ENCODE data around the gene ZNF668. TPM values are rescaled to one million over a fixed set of nuclear protein-coding genes. Genes with fewer than 3 reads are reported as not detected.

Gene ZNF668
- total RNA-seq, 4 donors from 2014 or later: 7.9 to 17.9 (median 10.2) TPM

DNA sequence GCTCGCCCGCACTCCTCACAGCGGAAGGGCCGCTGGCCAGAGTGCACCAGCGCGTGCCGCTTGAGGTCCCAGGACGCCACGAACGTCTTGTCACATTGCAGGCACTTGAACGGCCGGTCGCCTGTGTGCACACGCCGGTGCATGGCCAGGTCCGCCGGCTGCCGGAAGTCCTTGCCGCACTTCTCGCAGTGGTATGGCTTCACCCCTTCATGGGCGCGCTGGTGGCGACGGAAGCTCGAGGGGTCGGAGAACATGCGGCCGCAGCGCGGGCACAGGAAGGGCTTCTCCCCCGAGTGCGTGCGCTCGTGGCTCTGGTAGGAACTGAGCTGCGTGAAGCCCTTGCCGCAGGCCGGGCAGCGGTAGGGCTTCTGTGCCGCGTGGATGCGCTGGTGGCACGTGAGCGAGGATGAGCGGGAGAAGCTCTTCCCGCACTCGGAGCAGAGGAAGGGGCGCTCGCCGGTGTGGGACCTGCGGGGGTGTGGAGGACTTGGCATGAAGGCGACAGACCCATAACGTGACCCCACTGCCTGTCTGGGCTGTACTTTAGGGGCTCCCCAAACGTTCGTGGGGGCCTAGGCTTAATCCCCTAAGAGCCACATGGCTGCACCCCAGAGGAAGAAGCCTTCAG, 12.1 kb downstream of the ZNF668 start:
- in situ Hi-C loops (cut with MboI; ENCODE audit: low pct_ligation_motif_present in 1 of 4, low pct_unique_long_range_greater_than_20kb in 1 of 4, low sequenced_read_pairs in 3 of 4) (no loop called here), intact Hi-C loops (cut with DNase I; ENCODE audit: low total_unique reads) (no loop called here)
- no peak for DNase-seq
- Histone ChIP-seq H3K36me3 (peaks cover 0 to 15% (median 6%) of the 10 kb centered on the region in 4 donors), H3K4me1 (peaks cover 0 to 11% (median 4%) of the 10 kb centered on the region in 4 donors), H3K27me3 (no peaks in the 10 kb centered on the region), H3K4me3 (no peak overlapping the region), H3K27ac (no peak overlapping the region), H3K9me3 (no peaks in the 10 kb centered on the region)
- TF ChIP-seq POLR2A (IDR thresholded peaks at IDR 0.05) (no peak), EP300 (IDR thresholded peaks at IDR 0.05; ENCODE audit: low read depth) (no peak), POLR2AphosphoS5 (IDR thresholded peaks at IDR 0.05) (no peak)
- TF ChIP-seq, protein P1, sequence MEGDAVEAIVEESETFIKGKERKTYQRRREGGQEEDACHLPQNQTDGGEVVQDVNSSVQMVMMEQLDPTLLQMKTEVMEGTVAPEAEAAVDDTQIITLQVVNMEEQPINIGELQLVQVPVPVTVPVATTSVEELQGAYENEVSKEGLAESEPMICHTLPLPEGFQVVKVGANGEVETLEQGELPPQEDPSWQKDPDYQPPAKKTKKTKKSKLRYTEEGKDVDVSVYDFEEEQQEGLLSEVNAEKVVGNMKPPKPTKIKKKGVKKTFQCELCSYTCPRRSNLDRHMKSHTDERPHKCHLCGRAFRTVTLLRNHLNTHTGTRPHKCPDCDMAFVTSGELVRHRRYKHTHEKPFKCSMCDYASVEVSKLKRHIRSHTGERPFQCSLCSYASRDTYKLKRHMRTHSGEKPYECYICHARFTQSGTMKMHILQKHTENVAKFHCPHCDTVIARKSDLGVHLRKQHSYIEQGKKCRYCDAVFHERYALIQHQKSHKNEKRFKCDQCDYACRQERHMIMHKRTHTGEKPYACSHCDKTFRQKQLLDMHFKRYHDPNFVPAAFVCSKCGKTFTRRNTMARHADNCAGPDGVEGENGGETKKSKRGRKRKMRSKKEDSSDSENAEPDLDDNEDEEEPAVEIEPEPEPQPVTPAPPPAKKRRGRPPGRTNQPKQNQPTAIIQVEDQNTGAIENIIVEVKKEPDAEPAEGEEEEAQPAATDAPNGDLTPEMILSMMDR (IDR thresholded peaks at IDR 0.05): no peak
- WGBS, 2 donors (ENCODE audit: low coverage in 1 of 2): 96% methylated on average over 45 of the region's 54 CpGs; no CpG with 5 or more reads in 1 of the 2 donors

GRCh38 chr16:31061126-31061812, 12.8 kb downstream of the ZNF668 start:
- no peak for TF ChIP-seq EP300 (IDR thresholded peaks at IDR 0.05; ENCODE audit: low read depth)
- in situ Hi-C loops (cut with MboI; ENCODE audit: low pct_ligation_motif_present in 1 of 4, low pct_unique_long_range_greater_than_20kb in 1 of 4, low sequenced_read_pairs in 3 of 4): no loop called here

DNA sequence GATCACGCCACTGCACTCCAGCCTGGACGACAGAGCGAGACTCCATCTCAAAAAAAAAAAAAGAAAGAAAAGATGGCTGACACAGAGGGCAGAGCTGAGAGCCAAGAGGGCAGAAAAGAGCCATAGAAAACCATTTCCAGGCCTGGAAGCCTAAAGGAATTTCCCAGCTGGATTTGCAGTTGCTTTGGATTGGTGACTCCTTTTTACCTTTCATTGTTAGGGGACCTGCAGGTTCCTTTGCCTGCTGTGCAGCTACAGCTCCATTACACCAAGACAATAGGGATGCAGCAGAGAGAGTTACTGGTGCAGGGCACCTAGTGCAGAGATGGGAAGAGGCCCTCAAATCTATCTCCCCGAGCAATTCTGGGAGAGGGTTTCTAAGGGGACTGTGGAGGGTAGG, 18.4 kb downstream of the ZNF668 start:
- Histone ChIP-seq H3K9me3 (no peaks in the 10 kb centered on the region), H3K4me1 (peaks cover 0 to 4% (median 1%) of the 10 kb centered on the region in 4 donors), H3K27me3 (no peaks in the 10 kb centered on the region), H3K36me3 (peaks cover 0 to 3% (median 0%) of the 10 kb centered on the region in 4 donors), H3K4me3 (no peak overlapping the region), H3K27ac (no peak overlapping the region)
- intact Hi-C loops (cut with DNase I; ENCODE audit: low total_unique reads): no loop called here
- WGBS, 2 donors (ENCODE audit: low coverage in 1 of 2): 84 to 94% methylated on average over 3 to 4 of the region's 4 CpGs
- in situ Hi-C loops (cut with MboI; ENCODE audit: low pct_ligation_motif_present in 1 of 4, low pct_unique_long_range_greater_than_20kb in 1 of 4, low sequenced_read_pairs in 3 of 4): no loop called here
- DNase-seq: no peak
- TF ChIP-seq EP300 (IDR thresholded peaks at IDR 0.05; ENCODE audit: low read depth): no peak
- no peak for TF ChIP-seq POLR2A (IDR thresholded peaks at IDR 0.05)
- no peak for TF ChIP-seq POLR2AphosphoS5 (IDR thresholded peaks at IDR 0.05)
- TF ChIP-seq, protein P1 (IDR thresholded peaks at IDR 0.05): no peak

More at GRCh38 chr16:31061126-31061812, 12.8 kb downstream of the ZNF668 start:
- Histone ChIP-seq H3K4me3 (no peak overlapping the region), H3K4me1 (peaks cover 0 to 11% (median 4%) of the 10 kb centered on the region in 4 donors), H3K27me3 (no peaks in the 10 kb centered on the region), H3K36me3 (peaks cover 0 to 15% (median 6%) of the 10 kb centered on the region in 4 donors), H3K9me3 (no peaks in the 10 kb centered on the region), H3K27ac (no peak overlapping the region)
- WGBS, 2 donors (ENCODE audit: low coverage in 1 of 2): 93 to 100% methylated on average over 4 to 36 of the region's 42 CpGs
- intact Hi-C loops (cut with DNase I; ENCODE audit: low total_unique reads): no loop called here
- no peak for DNase-seq

DNA sequence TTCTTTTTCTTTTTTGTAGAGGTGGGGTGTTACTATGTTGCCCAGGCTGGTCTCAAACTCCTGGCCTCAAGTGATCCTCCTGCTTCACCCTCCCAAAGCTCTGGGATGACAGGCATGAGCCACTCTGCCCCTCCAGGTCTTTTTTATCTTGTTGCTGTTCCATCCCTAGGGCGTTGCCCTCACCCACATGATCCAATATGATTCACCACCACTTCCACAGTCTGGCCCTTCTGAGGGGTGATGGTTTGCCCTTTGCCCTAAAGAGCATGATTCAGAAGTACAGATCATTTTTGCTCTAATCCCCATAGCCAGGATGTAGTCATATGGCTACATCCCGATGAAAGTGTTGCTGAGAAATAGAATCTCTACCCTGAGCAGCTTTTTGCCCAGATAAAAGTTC, 21.9 kb downstream of the ZNF668 start:
- H3K4me3 ChIP-seq: no peak overlapping the region
- DNase-seq: peak; percentile 36
- H3K9me3 ChIP-seq: no peaks in the 10 kb centered on the region
- no peaks in the 10 kb centered on the region for H3K36me3 ChIP-seq
- in situ Hi-C loops (cut with MboI; ENCODE audit: low pct_ligation_motif_present in 1 of 4, low pct_unique_long_range_greater_than_20kb in 1 of 4, low sequenced_read_pairs in 3 of 4): no loop called here
- TF ChIP-seq EP300 (IDR thresholded peaks at IDR 0.05; ENCODE audit: low read depth) (no peak), POLR2AphosphoS5 (IDR thresholded peaks at IDR 0.05) (peak in 1 of 3 donors; percentile 12), POLR2A (IDR thresholded peaks at IDR 0.05) (no peak)
- TF ChIP-seq, protein P1 (IDR thresholded peaks at IDR 0.05): no peak
- peaks cover 0 to 4% (median 1%) of the 10 kb centered on the region in 4 donors for H3K4me1 ChIP-seq
- 45 to 50% methylated on average over 2 of the region's 2 CpGs for WGBS, 2 donors (ENCODE audit: low coverage in 1 of 2)
- H3K27ac ChIP-seq: no peak overlapping the region
- H3K27me3 ChIP-seq: no peaks in the 10 kb centered on the region
- intact Hi-C loops (cut with DNase I; ENCODE audit: low total_unique reads): no loop called here
